GM13976 (cell line): ENCODE measurements around the gene LRRC9.
A peak's percentile ranks its signal among the peaks of the same experiment; 100 is the strongest.

Experiments
- DNase-seq: peaks from one replicate; pipeline ENCODE4 v3.0.0; 2012; ENCODE audit warnings: low spot score
- in situ Hi-C: fragments of 300-500 bp; cut with MboI; formaldehyde crosslinking; loops from one replicate; pipeline ENCODE4 v1.12.0; 2022; ENCODE audit warnings: low sequenced_read_pairs, mixed read lengths, inconsistent platforms; ENCODE audit not compliant: unreplicated experiment
- TF ChIP-seq, protein P1 (sequence below): IDR thresholded peaks from 2 replicates; pipeline ENCODE4 v1.5.1; 2012; ENCODE audit warnings: borderline replicate concordance, mild to moderate bottlenecking; ENCODE audit not compliant: insufficient read depth; ENCODE audit errors: extremely low read depth, missing control alignments, control extremely low read depth

LRRC9 gene

DNA sequence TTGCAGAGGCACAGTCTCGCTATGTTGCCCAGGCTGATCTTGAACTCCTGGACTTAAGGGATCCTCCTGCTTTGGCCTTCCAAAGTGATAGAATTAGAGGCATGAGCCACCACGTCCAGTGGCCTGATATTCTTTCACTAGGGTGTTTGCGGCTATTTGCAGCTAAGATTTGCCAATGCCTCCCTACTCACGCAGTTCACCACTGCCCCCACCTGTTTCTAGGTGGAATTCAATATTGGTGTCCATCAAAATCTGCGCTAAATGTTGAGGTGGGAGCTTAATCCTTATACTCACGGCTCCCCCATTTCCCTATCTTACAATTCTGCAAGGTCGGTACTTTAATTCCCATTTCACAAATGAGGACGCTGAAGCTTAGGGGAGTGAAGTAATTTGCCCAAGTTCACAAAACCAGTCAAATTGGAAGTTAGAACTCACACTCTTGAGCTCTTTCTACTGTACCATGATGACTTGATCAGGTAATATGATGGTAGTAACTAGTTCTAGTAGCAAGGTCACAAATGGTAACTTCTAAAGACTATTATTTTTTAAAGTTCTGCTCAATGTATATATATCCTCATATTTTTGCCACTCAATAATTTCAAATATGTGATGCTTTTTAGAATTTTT lies 22.1 kb upstream of the LRRC9 start:
- in situ Hi-C loops, result no loop called here
- DNase-seq, result peak; percentile 14
- TF ChIP-seq, protein P1, sequence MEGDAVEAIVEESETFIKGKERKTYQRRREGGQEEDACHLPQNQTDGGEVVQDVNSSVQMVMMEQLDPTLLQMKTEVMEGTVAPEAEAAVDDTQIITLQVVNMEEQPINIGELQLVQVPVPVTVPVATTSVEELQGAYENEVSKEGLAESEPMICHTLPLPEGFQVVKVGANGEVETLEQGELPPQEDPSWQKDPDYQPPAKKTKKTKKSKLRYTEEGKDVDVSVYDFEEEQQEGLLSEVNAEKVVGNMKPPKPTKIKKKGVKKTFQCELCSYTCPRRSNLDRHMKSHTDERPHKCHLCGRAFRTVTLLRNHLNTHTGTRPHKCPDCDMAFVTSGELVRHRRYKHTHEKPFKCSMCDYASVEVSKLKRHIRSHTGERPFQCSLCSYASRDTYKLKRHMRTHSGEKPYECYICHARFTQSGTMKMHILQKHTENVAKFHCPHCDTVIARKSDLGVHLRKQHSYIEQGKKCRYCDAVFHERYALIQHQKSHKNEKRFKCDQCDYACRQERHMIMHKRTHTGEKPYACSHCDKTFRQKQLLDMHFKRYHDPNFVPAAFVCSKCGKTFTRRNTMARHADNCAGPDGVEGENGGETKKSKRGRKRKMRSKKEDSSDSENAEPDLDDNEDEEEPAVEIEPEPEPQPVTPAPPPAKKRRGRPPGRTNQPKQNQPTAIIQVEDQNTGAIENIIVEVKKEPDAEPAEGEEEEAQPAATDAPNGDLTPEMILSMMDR, result peak; percentile 12

DNA sequence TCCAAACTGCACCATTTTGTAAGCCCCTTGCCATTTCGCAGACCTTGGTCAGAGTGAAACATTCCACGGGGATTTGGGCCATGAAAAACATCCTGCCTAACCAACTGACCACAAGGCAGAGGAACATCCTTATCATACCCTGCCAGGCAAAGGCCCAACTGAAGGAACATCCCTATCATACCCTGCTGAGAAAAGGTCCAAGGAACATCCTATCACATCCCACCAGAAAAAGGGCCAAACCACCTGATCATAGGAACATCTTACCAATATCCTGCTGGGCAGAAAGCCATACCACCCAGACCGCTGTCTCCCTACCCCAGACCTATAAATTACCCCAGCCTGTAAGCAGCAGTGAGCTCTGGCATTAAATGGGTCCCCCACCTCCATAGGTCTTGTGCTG lies 19.4 kb upstream of the LRRC9 start:
- in situ Hi-C loops, result no loop called here
- TF ChIP-seq, protein P1, result no peak
- DNase-seq, result no peak

DNA sequence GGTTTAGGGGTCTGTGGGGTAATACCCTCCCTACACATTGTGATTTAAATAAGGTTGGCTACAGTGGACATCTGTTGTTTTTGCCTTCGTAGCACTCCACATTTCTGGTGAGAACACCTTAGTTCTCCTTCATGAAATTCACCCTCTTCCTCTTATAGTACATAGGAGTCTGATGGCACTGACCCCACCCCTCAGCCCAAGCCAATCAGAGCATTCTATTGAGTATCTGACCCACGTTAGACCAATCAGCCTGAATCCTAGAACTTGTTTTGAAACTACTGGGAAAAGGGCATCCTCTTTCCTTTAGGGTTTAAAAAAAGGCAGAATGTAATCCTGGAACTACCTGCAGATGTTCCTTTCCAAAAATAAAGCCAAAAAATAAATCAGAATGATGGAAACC lies 15.8 kb upstream of the LRRC9 start:
- no peak for DNase-seq
- in situ Hi-C loops, result no loop called here
- TF ChIP-seq, protein P1, result no peak

DNA sequence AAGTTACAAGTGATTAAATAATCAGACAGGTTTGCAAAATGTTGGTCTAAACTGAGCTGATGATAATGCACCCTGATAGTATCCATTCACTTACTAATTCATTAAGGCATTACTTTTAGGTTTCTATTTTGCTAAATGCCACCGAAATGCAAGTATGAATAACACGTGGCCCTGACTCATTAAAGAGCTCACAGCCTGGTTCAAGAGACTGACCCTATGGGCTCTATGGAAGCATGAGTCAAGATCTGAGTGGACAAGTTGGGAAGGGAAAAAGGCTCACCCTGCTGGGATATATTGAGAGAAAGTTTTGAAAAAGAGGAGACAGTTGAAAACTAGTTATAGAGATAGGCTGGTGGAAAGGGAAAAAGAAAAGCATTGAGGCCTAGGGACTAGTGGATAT lies 14.8 kb upstream of the LRRC9 start:
- TF ChIP-seq, protein P1, result no peak
- in situ Hi-C loops, result no loop called here
- DNase-seq, result no peak

DNA sequence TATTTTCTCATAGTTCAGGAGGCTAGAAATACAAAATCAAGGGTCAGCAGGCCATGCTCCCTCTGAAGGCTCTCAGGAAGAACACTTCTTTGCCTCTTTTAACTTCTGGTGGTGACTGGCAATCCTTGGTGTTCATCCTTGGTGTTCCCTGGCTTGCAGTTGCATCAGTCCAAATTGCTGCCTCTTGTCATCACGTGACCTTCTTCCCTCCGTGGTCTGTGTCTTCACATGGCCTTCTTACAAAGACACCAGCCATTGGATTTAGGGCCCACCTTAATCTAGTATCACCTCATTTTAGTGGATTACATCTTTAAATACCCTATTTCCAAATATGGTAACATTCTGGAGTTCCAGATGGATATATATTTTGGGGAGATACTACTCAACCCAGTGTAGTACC lies 7.5 kb upstream of the LRRC9 start:
- in situ Hi-C loops, result no loop called here
- TF ChIP-seq, protein P1, result no peak
- DNase-seq, result no peak

DNA sequence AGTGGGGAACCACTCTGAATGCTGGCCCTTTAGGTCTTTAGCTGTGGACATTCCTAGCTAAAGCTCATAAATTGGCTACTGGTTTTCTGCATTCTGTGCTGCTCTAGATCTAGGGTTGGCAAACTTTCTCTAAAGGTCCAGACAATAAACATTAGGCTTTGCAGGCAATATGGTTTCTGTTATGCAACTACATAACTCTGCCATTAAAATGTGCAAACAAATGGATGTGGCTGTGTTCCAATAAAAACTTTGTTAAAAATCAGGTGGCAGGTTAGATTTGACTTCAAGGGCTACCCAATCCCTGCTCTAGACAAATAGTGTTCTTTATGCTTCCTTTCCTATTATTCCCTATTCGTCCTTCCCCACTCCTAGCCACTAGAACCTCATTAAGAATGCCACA lies 6.8 kb upstream of the LRRC9 start:
- no peak for DNase-seq
- TF ChIP-seq, protein P1, result no peak
- in situ Hi-C loops, result no loop called here
